ENCODE measurements around the gene MET.
"Not testable (repeated sequence)": the region's sequence is repeated elsewhere in the genome, so short reads cannot be mapped to it uniquely, and the experiment has no call there.

Gene MET

GRCh38 chr7:116754186-116754585, 82.2 kb downstream of the MET start:
- no peak for DNase-seq

GRCh38 chr7:116757283-116757682, 85.3 kb downstream of the MET start:
- DNase-seq, result no peak

GRCh38 chr7:116759642-116760041, 87.6 kb downstream of the MET start:
- not testable (repeated sequence) for DNase-seq

- no peak for DNase-seq
Measured at GRCh38 chr7:116762971-116763370, 91.0 kb downstream of the MET start.

GRCh38 chr7:116763647-116764046, 91.7 kb downstream of the MET start:
- DNase-seq, result no peak

GRCh38 chr7:116766881-116767280, 94.9 kb downstream of the MET start:
- no peak for DNase-seq

- no peak for DNase-seq
Measured at GRCh38 chr7:116769546-116769945, 97.5 kb downstream of the MET start.

GRCh38 chr7:116770941-116771340, 98.9 kb downstream of the MET start:
- no peak for DNase-seq

- no peak for DNase-seq
Measured at GRCh38 chr7:116771640-116772039, 99.6 kb downstream of the MET start.

- no peak for DNase-seq
Measured at GRCh38 chr7:116772423-116772863, 100.4 kb downstream of the MET start.

- DNase-seq, result no peak
Measured at GRCh38 chr7:116772926-116773749, 101.1 kb downstream of the MET start.

GRCh38 chr7:116776046-116776445, 104.0 kb downstream of the MET start:
- no peak for DNase-seq

GRCh38 chr7:116776610-116777289, 104.8 kb downstream of the MET start:
- DNase-seq, result no peak

GRCh38 chr7:116777651-116778281, 105.8 kb downstream of the MET start:
- DNase-seq, result no peak

GRCh38 chr7:116779216-116779615, 107.2 kb downstream of the MET start:
- no peak for DNase-seq

- no peak for DNase-seq
Measured at GRCh38 chr7:116779931-116780330, 107.9 kb downstream of the MET start.

- DNase-seq, result no peak
Measured at GRCh38 chr7:116780521-116780920, 108.5 kb downstream of the MET start.

GRCh38 chr7:116780966-116781365, 109.0 kb downstream of the MET start:
- no peak for DNase-seq

- no peak for DNase-seq
Measured at GRCh38 chr7:116781584-116781983, 109.6 kb downstream of the MET start.

GRCh38 chr7:116782177-116782711, 110.2 kb downstream of the MET start:
- DNase-seq, result no peak

GRCh38 chr7:116783666-116784318, 111.8 kb downstream of the MET start:
- DNase-seq, result no peak

GRCh38 chr7:116784647-116785046, 112.7 kb downstream of the MET start:
- no peak for DNase-seq

GRCh38 chr7:116785843-116786242, 113.8 kb downstream of the MET start:
- DNase-seq, result no peak
